HepG2 (cell line): Measurements from ENCODE around the gene KCNK2.

Source experiments
- ELF1 ChIP-seq: sonication (generic); formaldehyde crosslinking; IDR thresholded peaks from 2 replicates; pipeline ENCODE4 v1.4.0; 2020; ENCODE audit warnings: missing genetic modification reagents
- MXI1 ChIP-seq: IDR thresholded peaks from 3 replicates; pipeline ENCODE4 v1.6.1; 2012; ENCODE audit warnings: low read depth, low read length, inconsistent platforms, borderline replicate concordance
- ZFP37 ChIP-seq: sonication (generic); formaldehyde crosslinking; IDR thresholded peaks from 2 replicates; pipeline ENCODE4 v1.4.0; 2020; ENCODE audit warnings: missing genetic modification reagents, borderline replicate concordance
- TF ChIP-seq, protein P1 (sequence below): sonication (generic); formaldehyde crosslinking; IDR thresholded peaks from 2 replicates; pipeline ENCODE4 v1.5.0; 2020; ENCODE audit warnings: mild to moderate bottlenecking, missing genetic modification reagents, moderate library complexity

DNA sequence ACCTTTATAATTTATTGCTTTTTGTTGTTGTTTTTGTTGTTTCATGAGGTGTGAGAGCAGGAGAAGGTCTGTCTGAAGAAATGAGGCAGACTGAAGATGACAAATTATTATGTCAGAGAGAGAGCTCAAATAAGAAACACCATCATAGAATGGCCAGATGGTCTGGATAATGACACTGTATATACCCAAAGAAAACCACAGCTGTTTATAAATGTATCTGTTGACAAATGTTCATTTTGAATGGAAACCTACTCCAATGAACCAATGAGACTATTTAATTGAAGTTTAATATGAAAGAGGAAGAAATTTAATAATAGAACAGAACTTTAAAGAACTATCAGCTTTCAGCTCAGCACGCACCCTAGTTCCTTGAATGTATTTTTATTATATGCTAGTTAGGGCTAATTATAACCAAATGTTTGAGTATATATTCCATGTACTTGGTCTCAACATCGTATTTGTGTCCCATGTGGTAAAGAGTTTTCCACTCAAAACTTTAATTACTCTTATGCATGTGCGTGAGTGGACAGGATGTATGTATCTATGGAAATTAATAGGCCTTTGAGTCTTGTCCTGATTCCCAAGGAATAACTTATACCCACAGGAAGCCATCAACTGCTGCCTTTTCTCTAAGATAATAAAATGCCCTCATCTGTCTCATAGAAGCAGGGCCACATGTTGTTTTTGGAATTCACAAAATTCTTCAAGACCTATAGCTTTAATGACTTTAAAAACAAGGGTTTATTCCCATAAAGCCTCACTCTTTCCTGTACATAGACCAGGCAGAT lies 202.7 kb downstream of the KCNK2 start:
- TF ChIP-seq MXI1 (no peak), ZFP37 (CRISPR knock-in tag) (no peak), ELF1 (no peak)
- TF ChIP-seq, protein P1, sequence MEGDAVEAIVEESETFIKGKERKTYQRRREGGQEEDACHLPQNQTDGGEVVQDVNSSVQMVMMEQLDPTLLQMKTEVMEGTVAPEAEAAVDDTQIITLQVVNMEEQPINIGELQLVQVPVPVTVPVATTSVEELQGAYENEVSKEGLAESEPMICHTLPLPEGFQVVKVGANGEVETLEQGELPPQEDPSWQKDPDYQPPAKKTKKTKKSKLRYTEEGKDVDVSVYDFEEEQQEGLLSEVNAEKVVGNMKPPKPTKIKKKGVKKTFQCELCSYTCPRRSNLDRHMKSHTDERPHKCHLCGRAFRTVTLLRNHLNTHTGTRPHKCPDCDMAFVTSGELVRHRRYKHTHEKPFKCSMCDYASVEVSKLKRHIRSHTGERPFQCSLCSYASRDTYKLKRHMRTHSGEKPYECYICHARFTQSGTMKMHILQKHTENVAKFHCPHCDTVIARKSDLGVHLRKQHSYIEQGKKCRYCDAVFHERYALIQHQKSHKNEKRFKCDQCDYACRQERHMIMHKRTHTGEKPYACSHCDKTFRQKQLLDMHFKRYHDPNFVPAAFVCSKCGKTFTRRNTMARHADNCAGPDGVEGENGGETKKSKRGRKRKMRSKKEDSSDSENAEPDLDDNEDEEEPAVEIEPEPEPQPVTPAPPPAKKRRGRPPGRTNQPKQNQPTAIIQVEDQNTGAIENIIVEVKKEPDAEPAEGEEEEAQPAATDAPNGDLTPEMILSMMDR (CRISPR knock-in tag), result no peak
